ENCODE results near the gene GPR35.
"Not testable (repeated sequence)": the region's sequence is repeated elsewhere in the genome, so short reads cannot be mapped to it uniquely, and the experiment has no call there.

Gene GPR35

DNA sequence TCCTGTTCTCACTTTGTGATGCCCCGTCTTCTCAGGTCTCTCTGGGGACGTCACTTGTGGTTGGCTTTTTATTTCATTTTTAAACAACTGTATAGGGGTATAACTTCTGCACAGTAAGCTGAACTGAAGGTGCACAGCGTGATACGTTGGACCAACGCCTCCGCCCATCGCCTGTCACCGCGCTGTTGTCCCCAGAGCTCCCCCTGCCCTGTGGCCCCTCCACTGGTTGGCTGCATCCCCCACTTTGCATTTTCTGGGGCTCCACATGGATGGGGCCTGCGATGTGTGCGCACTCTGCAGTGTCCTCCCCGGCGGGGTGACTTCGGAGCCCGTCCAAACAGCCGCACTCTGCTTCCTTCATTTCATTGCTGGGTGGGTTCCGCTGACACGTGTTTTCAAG is 14.3 kb downstream of the GPR35 start:
- no peak for DNase-seq (ENCODE audit: low read depth)

DNA sequence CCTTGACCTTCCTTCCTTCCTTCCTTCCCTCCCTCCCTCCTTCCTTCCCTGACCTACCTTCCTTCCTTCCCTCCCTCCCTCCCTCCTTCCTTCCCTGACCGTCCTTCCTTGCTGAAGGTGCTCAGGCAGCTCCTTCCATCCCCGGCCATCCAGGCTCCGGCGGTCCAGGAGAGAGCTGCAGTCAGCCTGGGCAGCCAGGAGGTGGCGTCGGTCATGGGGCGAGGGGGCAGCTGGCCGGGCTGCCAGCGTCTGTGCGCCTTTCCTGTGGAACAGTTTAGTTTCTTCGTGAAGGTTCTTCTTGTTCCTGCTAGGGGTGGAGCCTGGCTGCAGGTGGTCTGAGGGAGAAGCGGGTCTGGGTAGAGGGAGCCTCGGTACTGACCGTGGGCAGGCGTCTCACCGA is 15.7 kb downstream of the GPR35 start:
- no peak for DNase-seq (ENCODE audit: low read depth)

DNA sequence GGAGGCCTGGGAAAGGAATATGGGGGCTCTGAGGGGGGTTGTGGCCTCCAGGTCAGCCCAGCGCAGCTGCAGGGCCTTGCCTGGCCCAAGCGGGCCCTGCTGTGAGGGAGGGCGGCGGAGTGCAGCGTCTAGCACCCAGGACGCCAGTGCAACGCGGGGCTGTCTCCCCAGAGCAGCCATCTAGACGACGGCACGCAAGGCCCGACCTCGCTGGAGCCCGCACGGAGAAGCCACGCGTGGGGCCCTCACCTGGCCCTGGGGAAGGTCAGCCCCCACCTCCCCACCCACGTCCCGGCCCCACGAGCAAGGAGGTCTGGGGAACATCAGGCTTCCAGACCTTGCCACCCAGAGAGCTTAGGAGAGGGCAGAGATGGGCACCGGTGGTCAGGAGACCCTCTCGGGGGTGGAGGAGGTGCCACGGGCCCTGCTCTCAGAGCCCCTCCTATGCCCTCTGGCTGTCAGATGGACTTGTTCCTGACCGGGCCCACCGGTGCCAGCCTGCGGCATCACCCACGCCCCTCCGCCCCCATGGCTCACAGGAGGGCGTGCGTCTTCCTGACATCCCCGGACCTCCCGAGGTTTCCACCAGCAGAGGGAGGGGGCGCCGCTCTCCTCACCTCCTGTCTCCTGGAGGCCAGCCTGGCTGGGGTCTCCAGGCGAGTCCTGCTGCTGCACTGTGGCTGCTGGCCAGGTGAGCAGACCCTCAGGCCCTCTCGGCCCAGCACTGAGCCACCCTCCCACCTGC is 17.0 kb downstream of the GPR35 start:
- no peak for DNase-seq (ENCODE audit: low read depth)

DNA sequence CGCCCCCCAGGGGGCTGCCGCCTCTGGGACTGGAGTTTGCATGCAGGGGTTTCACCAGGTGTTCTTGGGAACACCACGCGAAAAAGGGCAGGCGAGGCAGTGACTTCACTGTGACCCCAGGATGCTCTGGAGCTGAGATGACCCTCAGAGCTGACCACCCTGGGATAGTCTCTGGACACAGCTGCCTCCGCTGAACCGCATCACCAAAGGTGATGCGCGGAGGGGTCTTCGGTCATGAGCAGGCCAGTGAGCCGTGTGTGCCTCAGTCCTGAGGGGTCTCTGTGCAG is 17.5 kb downstream of the GPR35 start:
- no peak for DNase-seq (ENCODE audit: low read depth)

DNA sequence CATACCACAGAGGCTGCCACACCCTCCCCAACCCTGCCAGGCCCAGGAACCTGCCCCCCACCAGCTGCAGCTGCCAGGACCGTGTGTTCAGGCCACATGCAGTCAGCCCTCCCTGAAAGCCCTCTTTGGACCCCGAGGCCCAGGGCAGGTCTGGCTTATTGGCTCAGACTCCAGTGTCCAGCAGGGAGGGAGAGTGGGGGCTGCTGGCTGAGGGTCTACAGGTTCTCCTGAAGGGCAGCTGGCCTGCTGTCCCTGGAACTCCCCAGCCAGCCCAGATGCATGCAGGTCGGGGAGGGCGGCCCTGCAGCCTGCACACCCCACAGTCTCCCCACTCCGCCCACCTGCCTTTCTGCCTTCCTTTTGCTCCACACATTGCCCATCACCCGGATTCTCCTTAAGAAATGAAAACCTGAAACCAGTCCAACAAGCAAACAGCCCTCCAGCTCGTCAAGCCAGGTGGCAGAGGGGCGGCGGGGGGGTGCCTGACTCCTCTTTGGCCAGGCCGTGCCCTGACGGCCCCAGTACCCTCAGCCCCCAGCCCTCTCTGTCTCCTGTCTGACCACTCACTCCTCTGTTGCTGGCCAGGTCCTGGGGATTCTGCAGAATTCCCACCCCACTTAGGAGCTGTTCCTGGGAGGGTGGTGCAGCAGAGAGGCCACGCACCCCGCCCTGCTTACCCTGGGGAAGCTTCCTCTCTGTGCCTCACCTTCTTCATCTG is 18.0 kb downstream of the GPR35 start:
- no peak for DNase-seq (ENCODE audit: low read depth)

DNA sequence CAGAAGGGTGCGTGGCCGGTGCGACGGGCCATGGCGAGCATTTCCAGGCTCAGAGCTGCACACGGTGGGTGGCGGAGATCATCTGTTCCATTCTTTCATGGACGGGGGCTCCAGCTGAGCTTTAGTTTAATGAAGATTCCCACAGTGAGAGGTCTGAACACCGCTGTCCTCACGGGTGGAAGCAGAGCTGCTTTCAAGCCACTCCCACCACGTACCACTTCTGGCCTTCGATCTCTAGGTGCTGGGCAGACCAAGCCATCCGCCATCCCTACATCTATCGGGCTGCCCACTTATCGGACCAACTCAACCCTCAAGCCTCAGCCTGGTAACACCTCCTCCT is 18.5 kb downstream of the GPR35 start:
- no peak for DNase-seq (ENCODE audit: low read depth)

DNA sequence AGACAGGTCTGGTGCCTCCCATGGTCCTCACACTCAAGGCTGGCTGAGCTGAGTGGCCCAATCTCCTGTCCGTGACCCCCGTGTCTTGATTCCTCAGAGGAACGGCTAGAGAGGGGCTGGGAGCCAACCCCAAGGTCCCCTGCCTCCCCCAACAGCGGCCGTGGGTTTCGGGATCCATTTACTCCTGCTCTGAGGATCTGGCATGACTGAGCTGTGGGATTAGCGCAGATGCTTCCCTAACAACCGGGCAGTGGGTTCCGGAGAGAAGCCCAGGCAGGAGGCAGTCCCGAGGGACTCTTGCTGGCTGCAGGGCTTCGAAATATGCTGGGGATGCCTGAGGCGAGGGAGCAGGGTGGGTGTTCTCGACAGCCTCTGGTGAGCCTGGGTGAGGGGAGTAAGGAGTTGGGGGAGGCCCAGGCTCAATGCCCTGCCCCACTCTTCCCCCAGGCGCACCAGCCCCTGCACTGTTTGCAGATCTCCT is 18.9 kb downstream of the GPR35 start:
- DNase-seq (ENCODE audit: low read depth), result no peak

DNA sequence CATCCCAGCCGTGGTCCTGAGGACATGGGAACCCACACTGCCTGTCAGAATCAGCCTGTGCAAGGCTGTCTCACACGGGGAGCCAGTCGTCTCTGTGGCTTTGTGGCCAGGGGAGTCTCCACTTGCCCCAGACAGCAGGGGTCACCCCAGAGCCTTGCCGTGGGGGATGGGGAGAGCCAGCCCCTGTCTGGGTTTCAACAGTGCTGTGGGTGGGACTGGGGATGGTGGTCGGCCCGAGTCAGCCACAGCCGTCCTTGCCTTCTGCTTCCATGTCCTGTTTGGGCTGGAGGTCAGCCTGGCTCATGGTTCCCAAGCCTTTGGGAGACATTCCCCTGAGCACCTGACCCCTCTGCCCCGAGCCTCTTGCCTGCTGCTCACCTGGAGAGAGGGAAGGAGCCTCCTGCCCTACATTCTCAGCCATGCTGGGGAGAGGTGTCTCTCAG is 19.6 kb downstream of the GPR35 start:
- DNase-seq (ENCODE audit: low read depth), result no peak

DNA sequence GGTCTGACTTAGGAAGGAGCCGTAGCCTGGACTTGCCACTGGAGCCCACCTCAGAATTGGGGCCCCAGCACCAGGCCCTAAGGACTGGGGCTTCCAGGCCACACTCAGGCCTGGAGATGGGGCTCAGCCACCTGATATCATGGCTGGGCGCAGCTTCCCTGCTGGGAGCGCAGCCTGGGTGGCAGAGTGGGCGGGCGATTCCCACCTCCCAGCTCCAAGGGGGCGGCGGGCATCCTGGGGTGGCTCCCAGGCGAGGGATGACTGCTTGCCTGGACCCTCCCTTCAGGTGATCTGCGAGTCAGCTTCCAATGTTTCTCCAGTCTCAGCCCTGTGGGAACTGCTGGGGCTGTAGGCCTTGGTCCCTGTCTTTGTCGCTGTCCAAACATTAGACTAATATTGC is 20.1 kb downstream of the GPR35 start:
- no peak for DNase-seq (ENCODE audit: low read depth)

DNA sequence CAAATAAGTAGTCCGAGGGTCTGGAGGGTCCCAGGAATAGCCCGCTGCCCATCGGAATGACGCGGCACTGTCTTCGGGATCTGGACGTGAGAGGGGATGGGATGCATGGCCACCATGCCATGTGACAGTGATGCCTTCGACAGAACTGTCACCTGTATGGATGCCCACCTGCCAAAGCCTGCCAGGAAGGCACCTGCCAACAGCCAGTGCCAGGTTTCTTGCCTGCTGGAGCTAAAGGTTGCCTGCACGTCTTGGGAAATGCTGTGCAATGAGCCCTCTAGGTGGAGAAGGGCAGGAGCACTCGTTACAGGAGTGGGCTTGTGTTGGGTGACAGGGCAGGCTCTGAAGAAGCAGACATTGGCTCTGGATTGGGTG is 20.5 kb downstream of the GPR35 start:
- DNase-seq (ENCODE audit: low read depth), result no peak

DNA sequence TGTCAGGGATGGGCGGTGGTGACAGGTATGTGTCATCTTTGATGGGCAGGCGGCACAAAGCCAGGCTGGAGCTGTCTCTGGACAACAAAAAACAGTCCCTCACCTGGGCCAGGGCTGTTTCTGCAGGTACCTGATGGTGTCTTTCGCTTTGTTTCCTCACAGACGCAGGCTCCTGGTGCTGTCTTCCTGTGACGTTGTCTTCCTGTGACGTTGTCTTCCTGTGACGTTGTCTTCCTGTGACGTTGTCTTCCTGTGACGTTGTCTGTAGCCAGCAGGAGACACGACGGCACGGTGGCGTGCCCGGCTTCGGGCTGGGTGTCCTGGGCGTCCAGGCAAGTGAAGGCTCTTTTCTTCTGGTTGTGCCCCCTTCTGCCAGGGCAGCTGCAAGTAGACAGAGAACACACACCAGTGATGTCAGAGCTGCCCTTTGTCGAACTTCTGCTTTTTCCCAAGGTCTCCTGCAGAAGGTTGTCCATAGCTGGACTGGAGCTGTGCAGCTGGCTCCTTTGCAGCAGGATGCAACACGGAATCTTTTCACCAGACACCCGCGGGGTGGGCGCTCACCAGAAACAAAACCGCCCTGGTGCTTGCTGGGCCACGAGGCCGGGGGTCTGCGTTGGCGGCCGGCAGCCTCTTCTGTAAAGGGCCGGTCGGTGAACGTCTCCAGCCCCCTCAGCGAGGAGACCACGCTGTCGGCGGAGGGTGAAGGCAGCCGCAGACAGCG is 21.1 kb downstream of the GPR35 start:
- no peak for DNase-seq (ENCODE audit: low read depth)

- no peak for DNase-seq (ENCODE audit: low read depth)
Measured at GRCh38 chr2:240646900-240647502, 21.7 kb downstream of the GPR35 start.

GRCh38 chr2:240647503-240648154 is 22.3 kb downstream of the GPR35 start:
- no peak for DNase-seq (ENCODE audit: low read depth)

DNA sequence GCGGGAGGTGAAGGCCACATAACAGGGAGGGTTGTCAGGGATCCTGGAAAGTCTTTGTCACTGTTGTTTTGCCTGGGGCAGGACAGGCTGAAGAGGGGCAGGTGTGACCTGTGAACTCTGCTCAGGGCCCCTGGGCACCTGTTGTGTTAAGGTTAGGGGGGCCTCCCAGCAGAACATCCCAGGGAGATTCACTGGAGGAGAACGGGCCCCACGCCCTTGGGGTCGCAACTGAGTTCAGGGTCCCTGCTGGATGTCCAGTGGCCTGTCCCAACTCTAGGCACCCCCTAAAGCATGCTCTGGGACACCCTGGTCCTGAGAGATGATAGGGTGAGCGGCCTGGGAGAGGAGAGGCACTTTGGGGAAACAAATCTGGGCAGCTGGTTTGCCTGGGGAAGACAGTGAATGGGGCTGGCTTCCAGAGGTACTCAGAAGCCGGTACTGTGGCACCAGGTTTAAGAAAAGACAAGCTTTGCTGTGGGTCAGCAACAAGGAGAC is 22.9 kb downstream of the GPR35 start:
- DNase-seq (ENCODE audit: low read depth), result no peak

GRCh38 chr2:240648650-240649275 is 23.5 kb downstream of the GPR35 start:
- no peak for DNase-seq (ENCODE audit: low read depth)

DNA sequence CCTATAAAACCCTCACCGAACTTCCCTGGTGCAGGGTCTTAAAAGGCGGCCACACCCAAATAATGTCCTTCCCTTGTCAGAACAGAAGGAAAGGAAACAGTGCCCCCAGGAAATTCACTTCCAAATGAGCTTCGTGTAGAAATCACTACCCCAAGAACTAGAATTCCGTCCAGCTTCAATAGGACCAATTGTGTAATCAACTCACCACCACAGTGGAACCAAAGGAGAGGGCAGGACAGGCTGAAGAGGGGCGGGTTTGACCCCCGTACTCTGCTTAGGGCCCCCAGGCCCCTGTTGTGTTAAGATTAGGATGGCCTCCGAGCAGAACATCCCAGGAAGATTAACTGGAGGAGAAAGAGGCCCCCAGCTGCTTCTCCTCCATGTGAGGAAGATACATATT is 24.1 kb downstream of the GPR35 start:
- no peak for DNase-seq (ENCODE audit: low read depth)

GRCh38 chr2:240650254-240650965 is 25.1 kb downstream of the GPR35 start:
- no peak for DNase-seq (ENCODE audit: low read depth)

DNA sequence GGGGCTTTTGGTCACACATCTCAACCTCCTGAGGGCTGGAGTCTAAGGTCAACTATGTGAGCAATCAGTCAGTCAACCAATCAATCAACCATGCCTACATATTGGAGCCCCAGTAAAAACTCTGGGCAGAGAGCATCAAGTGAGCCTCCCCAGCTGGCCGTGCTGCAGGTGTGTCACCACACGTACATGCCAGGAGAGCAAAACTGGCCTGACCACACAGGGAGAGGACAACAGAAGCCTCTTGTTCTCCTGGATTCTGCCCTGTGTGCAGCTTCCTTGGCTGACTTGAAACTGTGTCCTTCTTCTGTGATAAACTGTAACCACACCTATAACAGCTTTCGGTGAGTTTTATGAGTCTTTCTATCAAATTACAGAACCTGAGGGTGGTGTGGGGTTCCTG is 25.9 kb downstream of the GPR35 start:
- DNase-seq (ENCODE audit: low read depth), result no peak

- no peak for DNase-seq (ENCODE audit: low read depth)
Measured at GRCh38 chr2:240655931-240656886, 30.9 kb downstream of the GPR35 start.

DNA sequence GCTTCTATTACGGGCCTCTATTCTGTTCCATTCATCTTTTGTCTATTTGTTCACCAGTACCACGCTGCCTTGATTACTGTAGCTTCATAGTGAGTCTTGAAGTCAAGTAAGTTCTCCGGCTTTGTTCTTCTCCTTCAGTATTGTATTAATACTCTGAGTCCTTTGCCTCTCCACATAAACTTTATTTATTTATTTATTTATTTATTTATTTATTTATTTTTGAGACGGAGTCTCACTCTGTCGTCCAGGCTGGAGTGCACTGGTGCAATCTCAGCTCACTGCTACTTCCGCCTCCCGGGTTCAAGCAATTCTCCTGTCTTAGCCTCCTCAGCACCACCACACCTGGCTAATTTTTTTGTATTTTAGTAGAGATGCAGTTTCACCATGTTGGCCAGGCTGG is 34.6 kb downstream of the GPR35 start:
- DNase-seq (ENCODE audit: low read depth), result not testable (repeated sequence)

All from stimulated activated CD8-positive, alpha-beta memory T cell treated with anti-CD3 and anti-CD28 coated beads, Interleukin-12 subunit alpha, Interleukin-12 subunit beta, amount 100 ng/mL, for 4 hours (primary cell).